Endothelial cell of coronary artery (primary cell): ENCODE results near the gene PLB1. TPM values are rescaled to one million over a fixed set of nuclear protein-coding genes. Genes with fewer than 3 reads are reported as not detected.

Experiments
- total RNA-seq: library from RNA; depleted of rRNA; stranded (reverse); fragments of >200 nt; gene quantifications from 2 replicates; pipeline ENCODE4 v1.2.3, GENCODE V29; 2014

PLB1 gene
- total RNA-seq = 0.36 and 0.38 TPM in 2 replicates

GRCh38 chr2:28495551-28496250 is at the start of gene PLB1:
PLB1 (plus strand) TSS chr2:28496060; CDS start chr2:28496115, 55 bp downstream.

Other genes with a start within 250 kb of the PLB1 start
- gene FOSL2, start 103.2 kb upstream of the PLB1 start, total RNA-seq = 20.0 and 57.5 TPM in 2 replicates